Endometrial microvascular endothelial cells (primary cell): ENCODE data around the gene EPG5. TPM values are rescaled to one million over a fixed set of nuclear protein-coding genes. Genes with fewer than 3 reads are reported as not detected.
"Not testable (repeated sequence)": the region's sequence is repeated elsewhere in the genome, so short reads cannot be mapped to it uniquely, and the experiment has no call there.

Experiments used
- in situ Hi-C: cut with HindIII; loops from 2 replicates; pipeline ENCODE4 v1.10.0; 2017; ENCODE audit warnings: low sequenced_read_pairs, low pct_unique_long_range_greater_than_20kb; ENCODE audit errors: inconsistent ontology term
- total RNA-seq: library from RNA; depleted of rRNA; stranded (reverse); fragments of >200 nt; gene quantifications from one replicate; pipeline ENCODE4 v1.2.3, GENCODE V29; 2015; ENCODE audit errors: inconsistent ontology term

Gene EPG5
- total RNA-seq, 1 donor from 2014 or later: 21.0 TPM

GRCh38 chr18:45829855-45830254 lies 137.3 kb downstream of the EPG5 start:
- in situ Hi-C loops: no loop called here

GRCh38 chr18:45828917-45829811 lies 138.0 kb downstream of the EPG5 start:
- in situ Hi-C loops: no loop called here

- in situ Hi-C loops: not testable (repeated sequence)
These were observed 140.4 kb downstream of the EPG5 start for GRCh38 chr18:45826716-45827115.

GRCh38 chr18:45826084-45826483 lies 141.0 kb downstream of the EPG5 start:
- in situ Hi-C loops: no loop called here

- in situ Hi-C loops: no loop called here
These were observed 141.7 kb downstream of the EPG5 start, which contains the start of gene SIGLEC15 for GRCh38 chr18:45825258-45826044. TSS of gene SIGLEC15 (plus strand) at chr18:45825675. CDS start at chr18:45825729, 54 bp downstream.

GRCh38 chr18:45821711-45822110 lies 145.4 kb downstream of the EPG5 start:
- in situ Hi-C loops: no loop called here

GRCh38 chr18:45821026-45821425 lies 146.1 kb downstream of the EPG5 start:
- in situ Hi-C loops: no loop called here

GRCh38 chr18:45820106-45820745 lies 146.9 kb downstream of the EPG5 start:
- in situ Hi-C loops: no loop called here

- in situ Hi-C loops: not testable (repeated sequence)
These were observed 148.4 kb downstream of the EPG5 start for GRCh38 chr18:45818765-45819164.

- in situ Hi-C loops: no loop called here
These were observed 149.6 kb downstream of the EPG5 start for GRCh38 chr18:45817543-45817942.

- in situ Hi-C loops: not testable (repeated sequence)
These were observed 152.4 kb downstream of the EPG5 start for GRCh38 chr18:45814733-45815132.

GRCh38 chr18:45807144-45807543 lies 160.0 kb downstream of the EPG5 start:
- in situ Hi-C loops: not testable (repeated sequence)

GRCh38 chr18:45806226-45806625 lies 160.9 kb downstream of the EPG5 start:
- in situ Hi-C loops: no loop called here

GRCh38 chr18:45805551-45805950 lies 161.6 kb downstream of the EPG5 start:
- in situ Hi-C loops: no loop called here

GRCh38 chr18:45802814-45803492 lies 164.2 kb downstream of the EPG5 start:
- in situ Hi-C loops: no loop called here

GRCh38 chr18:45801416-45802004 lies 165.6 kb downstream of the EPG5 start:
- in situ Hi-C loops: no loop called here
